Common myeloid progenitor, CD34-positive (primary cell): ENCODE measurements around the gene CLOCK.

Experiments used
- CTCF ChIA-PET: fragments of 350-600 bp; sonication (Branson Sonifier 250); formaldehyde crosslinking; loops from one replicate; lab custom pipeline; 2021; ENCODE audit warnings: antibody characterized with exemption; lab: Charles Lee
- POLR2A ChIA-PET: fragments of 350-600 bp; sonication (Branson Sonifier 250); formaldehyde crosslinking; loops from one replicate; lab custom pipeline; 2021; ENCODE audit warnings: antibody characterized with exemption; lab: Charles Lee
- DNase-seq, 3 donors: peaks; one replicate each; pipeline versions ENCODE4 v3.0.0 to v3.0.0-alpha.2; 2013
- H3K27ac ChIP-seq, 2 experiments: 1 replicate in 1 of 2; 2 replicates in 1 of 2; pipeline ENCODE4 v1.7.0; 2013; ENCODE audit warnings: inconsistent platforms in 2 of 2, low read length in 2 of 2, mild to moderate bottlenecking in 2 of 2, low read depth in 1 of 2, moderate library complexity in 1 of 2; ENCODE audit not compliant: severe bottlenecking in 2 of 2, insufficient read depth in 1 of 2, poor library complexity in 1 of 2
- H3K27me3 ChIP-seq, 5 experiments: replicated peaks in 2 of 5; 1 replicate in 3 of 5; 2 replicates in 2 of 5; pipeline versions ENCODE4 v1.6.1 to v1.7.0; 2013; ENCODE audit warnings: low read length in 4 of 5, mild to moderate bottlenecking in 2 of 5, moderate library complexity in 2 of 5, inconsistent platforms in 1 of 5; ENCODE audit not compliant: insufficient read depth in 5 of 5, control insufficient read depth in 4 of 5
- H3K36me3 ChIP-seq, 4 experiments: 1 replicate in 2 of 4; 2 replicates in 2 of 4; pipeline versions ENCODE4 v1.6.1 to v1.7.0; 2013; ENCODE audit warnings: low read length in 3 of 4, control low read depth in 1 of 4, mild to moderate bottlenecking in 1 of 4; ENCODE audit not compliant: control insufficient read depth in 4 of 4, insufficient read depth in 4 of 4
- H3K4me1 ChIP-seq, 4 experiments: 1 replicate in 3 of 4; 2 replicates in 1 of 4; pipeline versions ENCODE4 v1.6.1 to v1.7.1; 2013; ENCODE audit warnings: low read length in 3 of 4, mild to moderate bottlenecking in 3 of 4, control low read depth in 1 of 4, inconsistent platforms in 1 of 4, moderate library complexity in 1 of 4; ENCODE audit not compliant: control insufficient read depth in 4 of 4, insufficient read depth in 4 of 4; ENCODE audit errors: control extremely low read depth in 1 of 4
- H3K4me3 ChIP-seq, 7 experiments: 1 replicate in 4 of 7; 2 replicates in 3 of 7; pipeline versions ENCODE4 v1.5.1 to v1.7.0; 2013; ENCODE audit warnings: mild to moderate bottlenecking in 7 of 7, low read length in 6 of 7, moderate library complexity in 6 of 7, inconsistent platforms in 2 of 7, low read depth in 2 of 7, control low read depth in 1 of 7; ENCODE audit not compliant: insufficient read depth in 4 of 7, control insufficient read depth in 1 of 7; ENCODE audit errors: extremely low read depth in 1 of 7
- H3K9me3 ChIP-seq, 5 experiments: 1 replicate in 4 of 5; 2 replicates in 1 of 5; pipeline versions ENCODE4 v1.6.1 to v1.7.1; 2013; ENCODE audit warnings: low read length in 4 of 5, mild to moderate bottlenecking in 2 of 5, inconsistent platforms in 1 of 5, low read depth in 1 of 5, moderate library complexity in 1 of 5; ENCODE audit not compliant: control insufficient read depth in 4 of 5, insufficient read depth in 2 of 5; ENCODE audit errors: control extremely low read depth in 1 of 5
- WGBS: methylation state at CpG from one replicate; pipeline ENCODE4 v1.1.5; 2013; ENCODE audit not compliant: insufficient coverage; 5-methylcytosine and 5-hydroxymethylcytosine counted together

CLOCK gene

GRCh38 chr4:55447108-55447708 lies 99.5 kb downstream of the CLOCK start:
- ChIA-PET POLR2A (no interaction called here), CTCF (interaction anchor here (0.7 to 2.6 kb wide), 2 partner anchors 101 to 117 kb away, joined by 4 to 12 read pairs; partner anchors contain the start of gene SRD5A3)
- Histone ChIP-seq H3K27me3 (no peaks in the 10 kb centered on the region), H3K4me3 (no peak overlapping the region), H3K27ac (no peak overlapping the region), H3K9me3 (no peaks in the 10 kb centered on the region), H3K4me1 (peaks cover 0 to 24% (median 7%) of the 10 kb centered on the region in 4 experiments), H3K36me3 (peaks cover 4 to 30% (median 11%) of the 10 kb centered on the region in 4 experiments)
- peak in 1 of 3 donors; percentile 10 for DNase-seq
- 90% methylated on average over 2 of the region's 9 CpGs for WGBS

- Histone ChIP-seq H3K9me3 (no peaks in the 10 kb centered on the region), H3K27me3 (no peaks in the 10 kb centered on the region), H3K4me1 (peaks cover 0 to 25% (median 7%) of the 10 kb centered on the region in 4 experiments), H3K4me3 (no peak overlapping the region), H3K36me3 (peaks cover 4 to 23% (median 10%) of the 10 kb centered on the region in 4 experiments), H3K27ac (no peak overlapping the region)
- ChIA-PET POLR2A (no interaction called here), CTCF (interaction anchor here (0.7 to 2.6 kb wide), 3 partner anchors 13 to 118 kb away, joined by 3 to 12 read pairs (median 4); partner anchors contain the start of gene SRD5A3)
- DNase-seq: no peak
- no CpG with 5 or more reads among the region's 1 CpG for WGBS
Measured at GRCh38 chr4:55446578-55446922, 100.2 kb downstream of the CLOCK start.

GRCh38 chr4:55445921-55446577 lies 100.7 kb downstream of the CLOCK start:
- no peaks in the 10 kb centered on the region for H3K9me3 ChIP-seq
- ChIA-PET CTCF (interaction anchor here (0.7 to 2.6 kb wide), 8 partner anchors 14 to 420 kb away, joined by 3 to 12 read pairs (median 4); partner anchors contain the start of gene SRD5A3), POLR2A (interaction anchor here (0.6 kb wide), 1 partner anchor 42 kb away, joined by 3 read pairs; no protein-coding TSS in a partner anchor)
- H3K4me1 ChIP-seq: peaks cover 0 to 25% (median 7%) of the 10 kb centered on the region in 4 experiments
- H3K4me3 ChIP-seq: no peak overlapping the region
- H3K36me3 ChIP-seq: peaks cover 4 to 27% (median 12%) of the 10 kb centered on the region in 4 experiments
- WGBS: no CpG with 5 or more reads among the region's 2 CpGs
- H3K27ac ChIP-seq: no peak overlapping the region
- no peaks in the 10 kb centered on the region for H3K27me3 ChIP-seq
- peak in 1 of 3 donors; percentile 54 for DNase-seq

- Histone ChIP-seq H3K27ac (no peak overlapping the region), H3K4me3 (no peak overlapping the region), H3K9me3 (no peaks in the 10 kb centered on the region), H3K27me3 (no peaks in the 10 kb centered on the region), H3K4me1 (peaks cover 0 to 25% (median 7%) of the 10 kb centered on the region in 4 experiments), H3K36me3 (peaks cover 8 to 26% (median 15%) of the 10 kb centered on the region in 4 experiments)
- POLR2A ChIA-PET: no interaction called here
- WGBS: no CpG with 5 or more reads among the region's 2 CpGs
- DNase-seq: peak; percentile 8 to 33 (median 21)
- CTCF ChIA-PET: interaction anchor here (0.7 to 2.6 kb wide), 7 partner anchors 8 to 422 kb away, joined by 3 to 12 read pairs (median 3); partner anchors contain the start of genes SRD5A3 and TMEM165
Measured at GRCh38 chr4:55444827-55445226, 101.9 kb downstream of the CLOCK start.

GRCh38 chr4:55442541-55442940 lies 104.2 kb downstream of the CLOCK start:
- H3K36me3 ChIP-seq: peaks cover 7 to 23% (median 16%) of the 10 kb centered on the region in 4 experiments
- no peak overlapping the region for H3K4me3 ChIP-seq
- ChIA-PET CTCF (no interaction called here), POLR2A (no interaction called here)
- WGBS: no CpG with 5 or more reads among the region's 1 CpG
- DNase-seq: peak in 1 of 3 donors; percentile 23
- H3K9me3 ChIP-seq: no peaks in the 10 kb centered on the region
- no peak overlapping the region for H3K27ac ChIP-seq
- H3K27me3 ChIP-seq: no peaks in the 10 kb centered on the region
- peaks cover 0 to 22% (median 7%) of the 10 kb centered on the region in 4 experiments for H3K4me1 ChIP-seq

GRCh38 chr4:55440786-55441185 lies 105.9 kb downstream of the CLOCK start:
- no peak for DNase-seq
- ChIA-PET POLR2A (no interaction called here), CTCF (interaction anchor here (0.9 kb wide), 1 partner anchor 13 kb away, joined by 3 read pairs; no protein-coding TSS in a partner anchor)
- 100% methylated on average over 2 of the region's 2 CpGs for WGBS
- no peaks in the 10 kb centered on the region for H3K9me3 ChIP-seq
- H3K4me1 ChIP-seq: peaks cover 0 to 13% (median 5%) of the 10 kb centered on the region in 4 experiments
- no peaks in the 10 kb centered on the region for H3K27me3 ChIP-seq
- H3K4me3 ChIP-seq: no peak overlapping the region
- no peak overlapping the region for H3K27ac ChIP-seq
- peaks cover 12 to 33% (median 19%) of the 10 kb centered on the region in 4 experiments for H3K36me3 ChIP-seq
